Karpas-422 (cell line): ENCODE measurements around the gene PNMA6A. TPM values are rescaled to one million over a fixed set of nuclear protein-coding genes. Genes with fewer than 3 reads are reported as not detected.
"Not testable (repeated sequence)": the region's sequence is repeated elsewhere in the genome, so short reads cannot be mapped to it uniquely, and the experiment has no call there.

Experiments
- DNase-seq: peaks from one replicate; pipeline ENCODE4 v3.0.0-alpha.2; 2015
- H2AFZ ChIP-seq: fragments of 200-600 bp; sonication (generic); 2 replicates; pipeline ENCODE4 v1.6.1; 2014; ENCODE audit warnings: antibody characterized with exemption, low read length, mixed read lengths
- H3K27ac ChIP-seq: fragments of 200-600 bp; sonication (generic); 2 replicates; pipeline ENCODE4 v1.5.1; 2014; ENCODE audit warnings: mild to moderate bottlenecking, low read length, moderate library complexity
- H3K27me3 ChIP-seq: fragments of 200-600 bp; sonication (generic); 2 replicates; pipeline ENCODE4 v1.6.1; 2014; ENCODE audit warnings: low read length, mixed read lengths
- H3K36me3 ChIP-seq: fragments of 200-600 bp; sonication (generic); 2 replicates; pipeline ENCODE4 v1.6.1; 2014; ENCODE audit warnings: low read length, mixed read lengths; ENCODE audit not compliant: insufficient read depth
- H3K4me1 ChIP-seq: fragments of 200-600 bp; sonication (generic); 2 replicates; pipeline ENCODE4 v1.6.1; 2014; ENCODE audit warnings: mild to moderate bottlenecking, low read length, mixed read lengths
- H3K4me2 ChIP-seq: fragments of 200-600 bp; sonication (generic); 2 replicates; pipeline ENCODE4 v1.6.1; 2014; ENCODE audit warnings: low read length, low read depth, mild to moderate bottlenecking; ENCODE audit not compliant: poor library complexity, severe bottlenecking
- H3K4me3 ChIP-seq: fragments of 200-600 bp; sonication (generic); 2 replicates; pipeline ENCODE4 v1.5.1; 2014; ENCODE audit warnings: mild to moderate bottlenecking, antibody characterized with exemption, low read length, mixed read lengths
- H3K79me2 ChIP-seq: fragments of 200-600 bp; sonication (generic); 2 replicates; pipeline ENCODE4 v1.6.1; 2014; ENCODE audit warnings: mild to moderate bottlenecking, low read length, mixed read lengths
- H3K9ac ChIP-seq: fragments of 200-600 bp; sonication (generic); 2 replicates; pipeline ENCODE4 v1.6.0; 2014; ENCODE audit warnings: low read length
- H3K9me2 ChIP-seq: fragments of 200-600 bp; sonication (generic), shearing (Covaris generic); replicated peaks from 2 replicates; pipeline ENCODE4 v1.6.0; 2014; ENCODE audit warnings: mild to moderate bottlenecking, low read length, moderate library complexity; ENCODE audit not compliant: insufficient read depth
- H3K9me3 ChIP-seq: fragments of 300-700, 200-600 bp; sonication (generic); 2 replicates; pipeline ENCODE4 v1.6.1; 2014; ENCODE audit warnings: low read length, mixed read lengths
- H4K20me1 ChIP-seq: fragments of 200-600 bp; sonication (generic); 2 replicates; pipeline ENCODE4 v1.6.1; 2014; ENCODE audit warnings: mild to moderate bottlenecking, antibody characterized with exemption, low read length, low read depth; ENCODE audit not compliant: insufficient read depth
- total RNA-seq: library from RNA; depleted of rRNA; stranded (reverse); fragments of >200 nt; shearing (Covaris generic); gene quantifications from 2 replicates; pipeline ENCODE4 v1.2.3, GENCODE V29; 2014; ENCODE audit warnings: low replicate concordance; rRNA removed

PNMA6A gene
- not detected in 2 replicates for total RNA-seq

- not testable (repeated sequence) for H2AFZ ChIP-seq, H3K9me3 ChIP-seq, H3K9ac ChIP-seq, H3K9me2 ChIP-seq, H3K27ac ChIP-seq, H4K20me1 ChIP-seq, H3K4me2 ChIP-seq, H3K27me3 ChIP-seq, DNase-seq, H3K79me2 ChIP-seq, H3K4me1 ChIP-seq, H3K4me3 ChIP-seq, H3K36me3 ChIP-seq
Observed at GRCh38 chrX:153071909-153072583, at the start of gene PNMA6A. Gene PNMA6A, plus strand, starts transcription at chrX:153072454. Its CDS starts 609 bp downstream, at chrX:153073063.

GRCh38 chrX:153026501-153026900 lies 45.8 kb upstream of the PNMA6A start:
- not testable (repeated sequence) for H3K4me1 ChIP-seq, H3K36me3 ChIP-seq, H3K9me3 ChIP-seq, H2AFZ ChIP-seq, H3K4me2 ChIP-seq, H3K27me3 ChIP-seq, H3K27ac ChIP-seq, DNase-seq, H3K79me2 ChIP-seq, H3K9me2 ChIP-seq, H3K4me3 ChIP-seq, H4K20me1 ChIP-seq, H3K9ac ChIP-seq

- H3K9ac ChIP-seq, H4K20me1 ChIP-seq, H3K27me3 ChIP-seq, H2AFZ ChIP-seq, H3K4me2 ChIP-seq, H3K9me2 ChIP-seq, H3K27ac ChIP-seq, H3K36me3 ChIP-seq, H3K4me1 ChIP-seq, DNase-seq, H3K9me3 ChIP-seq, H3K79me2 ChIP-seq, H3K4me3 ChIP-seq: not testable (repeated sequence)
Observed at GRCh38 chrX:153028487-153028886, 43.8 kb upstream of the PNMA6A start.

- Histone ChIP-seq H3K27me3 (no peaks in the 10 kb centered on the region), H3K9ac (no peak overlapping the region), H3K9me3 (no peaks in the 10 kb centered on the region), H3K79me2 (no peaks in the 10 kb centered on the region), H3K4me2 (no peak overlapping the region), H4K20me1 (no peaks in the 10 kb centered on the region), H3K9me2 (no peaks in the 10 kb centered on the region), H3K4me1 (peaks cover 6% of the 10 kb centered on the region; the same call in 1 of the 2 replicates), H3K4me3 (no peak overlapping the region), H3K27ac (no peak overlapping the region), H2AFZ (no peak overlapping the region), H3K36me3 (no peaks in the 10 kb centered on the region)
- DNase-seq: no peak
Observed at GRCh38 chrX:153029162-153029561, 43.1 kb upstream of the PNMA6A start.

- no peaks in the 10 kb centered on the region for H3K27me3 ChIP-seq
- no peak overlapping the region for H3K9ac ChIP-seq
- no peaks in the 10 kb centered on the region for H3K36me3 ChIP-seq
- H3K9me2 ChIP-seq: no peaks in the 10 kb centered on the region
- no peaks in the 10 kb centered on the region for H3K79me2 ChIP-seq
- H2AFZ ChIP-seq: no peak overlapping the region
- no peaks in the 10 kb centered on the region for H4K20me1 ChIP-seq
- no peaks in the 10 kb centered on the region for H3K9me3 ChIP-seq
- no peak for DNase-seq
- H3K4me3 ChIP-seq: no peak overlapping the region
- peaks cover 6% of the 10 kb centered on the region; the same call in 1 of the 2 replicates for H3K4me1 ChIP-seq
- H3K4me2 ChIP-seq: no peak overlapping the region
- no peak overlapping the region for H3K27ac ChIP-seq
Observed at GRCh38 chrX:153029875-153030274, 42.4 kb upstream of the PNMA6A start.

- Histone ChIP-seq H3K9me2 (no peaks in the 10 kb centered on the region), H3K9ac (no peak overlapping the region), H4K20me1 (no peaks in the 10 kb centered on the region), H3K79me2 (no peaks in the 10 kb centered on the region), H3K4me1 (peaks cover 6% of the 10 kb centered on the region; the same call in 1 of the 2 replicates), H2AFZ (no peak overlapping the region), H3K27me3 (no peaks in the 10 kb centered on the region), H3K9me3 (no peaks in the 10 kb centered on the region), H3K27ac (no peak overlapping the region), H3K4me3 (no peak overlapping the region), H3K4me2 (no peak overlapping the region), H3K36me3 (no peaks in the 10 kb centered on the region)
- DNase-seq: no peak
Observed at GRCh38 chrX:153030801-153031200, 41.5 kb upstream of the PNMA6A start.

- no peaks in the 10 kb centered on the region for H3K9me3 ChIP-seq
- peak overlapping the region; percentile 51; the same call in 1 of the 2 replicates for H3K9ac ChIP-seq
- H4K20me1 ChIP-seq: no peaks in the 10 kb centered on the region
- peak overlapping the region; percentile 59; the same call in 1 of the 2 replicates for H3K4me3 ChIP-seq
- H3K27ac ChIP-seq: no peak overlapping the region
- H3K79me2 ChIP-seq: no peaks in the 10 kb centered on the region
- H2AFZ ChIP-seq: no peak overlapping the region; the same call in 1 of the 2 replicates
- peak; percentile 82 for DNase-seq
- peaks cover 6% of the 10 kb centered on the region; the same call in 1 of the 2 replicates for H3K4me1 ChIP-seq
- H3K4me2 ChIP-seq: peak overlapping the region; percentile 61
- H3K36me3 ChIP-seq: no peaks in the 10 kb centered on the region
- no peaks in the 10 kb centered on the region for H3K27me3 ChIP-seq
- H3K9me2 ChIP-seq: no peaks in the 10 kb centered on the region
Observed at GRCh38 chrX:153032397-153033118, 39.7 kb upstream of the PNMA6A start.

GRCh38 chrX:153049093-153049492 lies 23.2 kb upstream of the PNMA6A start:
- no peak overlapping the region for H3K27ac ChIP-seq
- no peaks in the 10 kb centered on the region for H3K9me2 ChIP-seq
- H3K4me3 ChIP-seq: no peak overlapping the region
- H3K4me1 ChIP-seq: no peaks in the 10 kb centered on the region
- no peak overlapping the region for H3K9ac ChIP-seq
- no peaks in the 10 kb centered on the region for H3K27me3 ChIP-seq
- H3K79me2 ChIP-seq: no peaks in the 10 kb centered on the region
- H3K9me3 ChIP-seq: no peaks in the 10 kb centered on the region
- H2AFZ ChIP-seq: no peak overlapping the region
- no peaks in the 10 kb centered on the region for H4K20me1 ChIP-seq
- no peaks in the 10 kb centered on the region for H3K36me3 ChIP-seq
- H3K4me2 ChIP-seq: no peak overlapping the region
- no peak for DNase-seq
